Measurements from ENCODE around the gene PIGU.

GRCh38 chr20:34643928-34644327 lies 33.0 kb downstream of the PIGU start:
- no peak for TF ChIP-seq CTCF (IDR thresholded peaks at IDR 0.05)
- TF ChIP-seq ZFX (IDR thresholded peaks at IDR 0.05; ENCODE audit: borderline replicate concordance) = no peak
